Smooth muscle cell (in vitro differentiated cells): Measurements from ENCODE around the gene SBK1. TPM values are rescaled to one million over a fixed set of nuclear protein-coding genes. Genes with fewer than 3 reads are reported as not detected.
"Not testable (repeated sequence)": the region's sequence is repeated elsewhere in the genome, so short reads cannot be mapped to it uniquely, and the experiment has no call there.

Experiments used
- DNase-seq: peaks from one replicate; lab custom pipeline; 2025; ENCODE audit not compliant: unreplicated experiment; lab: John Stamatoyannopoulos, UW
- H2AFZ ChIP-seq: fragments of 200-600 bp; sonication (generic); 2 replicates; pipeline ENCODE4 v1.6.0; 2016; ENCODE audit warnings: antibody characterized with exemption, low read depth, mild to moderate bottlenecking
- H3F3A ChIP-seq: fragments of 200-600 bp; sonication (generic); 2 replicates; pipeline ENCODE4 v1.6.0; 2017; ENCODE audit warnings: antibody characterized with exemption, low read depth
- H3K27ac ChIP-seq: fragments of 200-600 bp; sonication (generic); 2 replicates; pipeline ENCODE4 v1.5.1; 2016; ENCODE audit warnings: low read depth, mild to moderate bottlenecking
- H3K27me3 ChIP-seq: fragments of 200-600 bp; sonication (generic); 2 replicates; pipeline ENCODE4 v1.6.1; 2016; ENCODE audit warnings: low read depth, mild to moderate bottlenecking
- H3K36me3 ChIP-seq: fragments of 200-600 bp; sonication (generic); 2 replicates; pipeline ENCODE4 v1.5.1; 2016; ENCODE audit warnings: low read depth
- H3K4me1 ChIP-seq: fragments of 200-600 bp; sonication (generic); 2 replicates; pipeline ENCODE4 v1.5.1; 2016; ENCODE audit warnings: low read depth
- H3K4me2 ChIP-seq: fragments of 200-600 bp; sonication (generic); 2 replicates; pipeline ENCODE4 v1.6.0; 2016; ENCODE audit warnings: mild to moderate bottlenecking
- H3K4me3 ChIP-seq: fragments of 200-600 bp; sonication (generic); 2 replicates; pipeline ENCODE4 v1.5.1; 2016; ENCODE audit warnings: mild to moderate bottlenecking
- H3K79me2 ChIP-seq: fragments of 200-600 bp; sonication (generic); 2 replicates; pipeline ENCODE4 v1.6.0; 2016; ENCODE audit warnings: low read depth, mild to moderate bottlenecking
- H3K9ac ChIP-seq: fragments of 200-600 bp; sonication (generic); 2 replicates; pipeline ENCODE4 v1.6.0; 2016; ENCODE audit warnings: low read depth
- H3K9me3 ChIP-seq: fragments of 200-600 bp; sonication (generic); replicated peaks from 2 replicates; pipeline ENCODE4 v1.5.1; 2016; ENCODE audit warnings: low read depth
- H4K20me1 ChIP-seq: fragments of 200-600 bp; sonication (generic); 2 replicates; pipeline ENCODE4 v1.6.0; 2016; ENCODE audit warnings: low read depth
- WGBS: methylation state at CpG from one replicate; pipeline ENCODE4 v1.1.7; 2016; ENCODE audit warnings: low lambda C conversion rate; 5-methylcytosine and 5-hydroxymethylcytosine counted together
- polyA plus RNA-seq: library from polyadenylated mRNA; unstranded; fragments of >200 nt; fragmentation: Nextera tagmentation; extraction: Ambion mirVana; gene quantifications from 2 replicates; pipeline ENCODE4 v1.2.1, GENCODE V29; 2016
- total RNA-seq: library from RNA; depleted of rRNA; stranded (reverse); fragments of >200 nt; gene quantifications from 2 replicates; pipeline ENCODE4 v1.2.3, GENCODE V29; 2014

SBK1 gene
- total and polyA plus RNA-seq, 2 experiments from 2014 or later = 1.9 to 3.1 TPM

GRCh38 chr16:28335678-28336077 is 43.4 kb downstream of the SBK1 start:
- H2AFZ ChIP-seq, H3F3A ChIP-seq, H4K20me1 ChIP-seq, H3K79me2 ChIP-seq, H3K9ac ChIP-seq, H3K27ac ChIP-seq, DNase-seq, H3K27me3 ChIP-seq, H3K4me2 ChIP-seq, H3K9me3 ChIP-seq, H3K36me3 ChIP-seq, H3K4me3 ChIP-seq, H3K4me1 ChIP-seq: not testable (repeated sequence)
- 91% methylated on average over 8 of the region's 8 CpGs for WGBS

GRCh38 chr16:28336940-28337710 is 44.8 kb downstream of the SBK1 start:
- H3K36me3 ChIP-seq, H3K4me2 ChIP-seq, H3F3A ChIP-seq, DNase-seq, H2AFZ ChIP-seq, H3K9ac ChIP-seq, H4K20me1 ChIP-seq, H3K9me3 ChIP-seq, H3K4me1 ChIP-seq, H3K27me3 ChIP-seq, H3K27ac ChIP-seq, H3K79me2 ChIP-seq, H3K4me3 ChIP-seq: not testable (repeated sequence)
- WGBS = 79% methylated on average over 5 of the region's 5 CpGs

- not testable (repeated sequence) for H3K9me3 ChIP-seq, DNase-seq, H3F3A ChIP-seq, H3K4me1 ChIP-seq, H3K4me3 ChIP-seq, H2AFZ ChIP-seq, H3K4me2 ChIP-seq, H4K20me1 ChIP-seq, H3K27me3 ChIP-seq, H3K27ac ChIP-seq, H3K79me2 ChIP-seq, H3K9ac ChIP-seq, H3K36me3 ChIP-seq
- WGBS = 99% methylated on average over 5 of the region's 6 CpGs
Observed at GRCh38 chr16:28338230-28338629, 45.9 kb downstream of the SBK1 start.

GRCh38 chr16:28362600-28362999 is 70.3 kb downstream of the SBK1 start:
- not testable (repeated sequence) for H3K9ac ChIP-seq, H2AFZ ChIP-seq, H3F3A ChIP-seq, H3K27ac ChIP-seq, H3K9me3 ChIP-seq, H3K4me2 ChIP-seq, H3K79me2 ChIP-seq, H3K27me3 ChIP-seq, H3K36me3 ChIP-seq, H4K20me1 ChIP-seq, DNase-seq, H3K4me3 ChIP-seq, H3K4me1 ChIP-seq
- 75% methylated on average over 2 of the region's 5 CpGs for WGBS

- DNase-seq, H2AFZ ChIP-seq, H3K4me1 ChIP-seq, H3K9ac ChIP-seq, H3K36me3 ChIP-seq, H3K4me3 ChIP-seq, H3K9me3 ChIP-seq, H3K4me2 ChIP-seq, H3K27ac ChIP-seq, H3F3A ChIP-seq, H4K20me1 ChIP-seq, H3K27me3 ChIP-seq, H3K79me2 ChIP-seq: not testable (repeated sequence)
- no CpG with 5 or more reads among the region's 5 CpGs for WGBS
Observed at GRCh38 chr16:28363408-28363807, 71.1 kb downstream of the SBK1 start, which contains the start of gene NPIPB6. TSS of gene NPIPB6 (minus strand) at chr16:28363508. CDS start at chr16:28362822, 686 bp downstream.

- not testable (repeated sequence) for H2AFZ ChIP-seq, H3K9me3 ChIP-seq, H3K9ac ChIP-seq, H3K27ac ChIP-seq, H3K4me2 ChIP-seq, H3K4me3 ChIP-seq, DNase-seq, H3K36me3 ChIP-seq, H3K27me3 ChIP-seq, H3K79me2 ChIP-seq, H3K4me1 ChIP-seq, H4K20me1 ChIP-seq, H3F3A ChIP-seq
- no CpG with 5 or more reads among the region's 75 CpGs for WGBS
Observed at GRCh38 chr16:28364268-28365173, 72.2 kb downstream of the SBK1 start.

- 89% methylated on average over 20 of the region's 32 CpGs for WGBS
- H4K20me1 ChIP-seq, H3K36me3 ChIP-seq, H3K9me3 ChIP-seq, H3K27ac ChIP-seq, H3F3A ChIP-seq, H3K4me1 ChIP-seq, H3K27me3 ChIP-seq, H3K4me2 ChIP-seq, H3K79me2 ChIP-seq, H3K4me3 ChIP-seq, H3K9ac ChIP-seq, DNase-seq, H2AFZ ChIP-seq: not testable (repeated sequence)
Observed at GRCh38 chr16:28367926-28368325, 75.6 kb downstream of the SBK1 start.
